Central memory CD8-positive, alpha-beta T cell (primary cell): ENCODE results near the gene LBHD2.

Source experiments
- ATAC-seq: fragments of 150-1000 bp; cut with Tn5 transposase; replicated peaks from 2 replicates; pipeline ENCODE4 v1.10.0; 2022; ENCODE audit warnings: mild to moderate bottlenecking, moderate FRiP score, moderate number of reproducible peaks; ENCODE audit not compliant: poor library complexity, severe bottlenecking; ENCODE audit errors: extremely low read depth
- DNase-seq, 2 donors: peaks; one replicate each; pipeline ENCODE4 v3.0.0; 2021; ENCODE audit warnings: low spot score in 2 of 2
- H3K27ac Mint-ChIP-seq: one replicate; pipeline ENCODE4 v1.8.0; 2022; ENCODE audit warnings: low read depth, mild to moderate bottlenecking, moderate library complexity, mixed read lengths
- H3K27me3 Mint-ChIP-seq: one replicate; pipeline ENCODE4 v1.8.0; 2022; ENCODE audit warnings: mixed read lengths
- H3K36me3 Mint-ChIP-seq: one replicate; pipeline ENCODE4 v1.8.0; 2022; ENCODE audit warnings: mild to moderate bottlenecking, moderate library complexity, mixed read lengths; ENCODE audit not compliant: insufficient read depth
- H3K4me1 Mint-ChIP-seq: one replicate; pipeline ENCODE4 v1.8.0; 2022; ENCODE audit warnings: mixed read lengths
- H3K4me3 Mint-ChIP-seq: one replicate; pipeline ENCODE4 v1.8.0; 2022; ENCODE audit warnings: mild to moderate bottlenecking, moderate library complexity, mixed read lengths
- H3K9me3 Mint-ChIP-seq: one replicate; pipeline ENCODE4 v1.8.0; 2022; ENCODE audit warnings: mixed read lengths

Gene LBHD2

DNA sequence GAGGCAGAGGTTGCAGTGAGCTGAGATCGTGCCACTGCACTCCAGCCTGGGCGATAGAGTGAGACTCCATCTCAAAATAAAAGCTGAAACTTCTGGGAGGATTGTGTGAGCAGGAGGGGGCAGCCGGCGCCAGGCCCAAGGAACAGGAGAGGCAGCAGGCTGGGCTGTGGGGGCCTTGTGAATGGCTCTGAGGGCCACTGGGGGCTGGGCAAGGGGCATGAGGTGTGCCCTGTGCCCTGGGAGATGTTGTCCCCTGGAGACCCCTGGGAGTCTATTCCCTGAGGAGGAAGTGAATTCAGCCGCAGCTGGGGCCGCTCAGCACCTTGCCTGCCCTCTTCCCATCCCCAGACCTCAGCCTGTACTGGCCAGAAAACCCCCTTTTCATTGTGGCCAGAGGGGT lies 4.9 kb downstream of the LBHD2 start:
- peaks cover 10% of the 10 kb centered on the region for H3K27me3 Mint-ChIP-seq
- no peak overlapping the region for H3K4me3 Mint-ChIP-seq
- no peaks in the 10 kb centered on the region for H3K9me3 Mint-ChIP-seq
- ATAC-seq (no peak), DNase-seq (no peak)
- H3K4me1 Mint-ChIP-seq, result no peaks in the 10 kb centered on the region
- H3K36me3 Mint-ChIP-seq, result no peaks in the 10 kb centered on the region
- no peak overlapping the region for H3K27ac Mint-ChIP-seq

DNA sequence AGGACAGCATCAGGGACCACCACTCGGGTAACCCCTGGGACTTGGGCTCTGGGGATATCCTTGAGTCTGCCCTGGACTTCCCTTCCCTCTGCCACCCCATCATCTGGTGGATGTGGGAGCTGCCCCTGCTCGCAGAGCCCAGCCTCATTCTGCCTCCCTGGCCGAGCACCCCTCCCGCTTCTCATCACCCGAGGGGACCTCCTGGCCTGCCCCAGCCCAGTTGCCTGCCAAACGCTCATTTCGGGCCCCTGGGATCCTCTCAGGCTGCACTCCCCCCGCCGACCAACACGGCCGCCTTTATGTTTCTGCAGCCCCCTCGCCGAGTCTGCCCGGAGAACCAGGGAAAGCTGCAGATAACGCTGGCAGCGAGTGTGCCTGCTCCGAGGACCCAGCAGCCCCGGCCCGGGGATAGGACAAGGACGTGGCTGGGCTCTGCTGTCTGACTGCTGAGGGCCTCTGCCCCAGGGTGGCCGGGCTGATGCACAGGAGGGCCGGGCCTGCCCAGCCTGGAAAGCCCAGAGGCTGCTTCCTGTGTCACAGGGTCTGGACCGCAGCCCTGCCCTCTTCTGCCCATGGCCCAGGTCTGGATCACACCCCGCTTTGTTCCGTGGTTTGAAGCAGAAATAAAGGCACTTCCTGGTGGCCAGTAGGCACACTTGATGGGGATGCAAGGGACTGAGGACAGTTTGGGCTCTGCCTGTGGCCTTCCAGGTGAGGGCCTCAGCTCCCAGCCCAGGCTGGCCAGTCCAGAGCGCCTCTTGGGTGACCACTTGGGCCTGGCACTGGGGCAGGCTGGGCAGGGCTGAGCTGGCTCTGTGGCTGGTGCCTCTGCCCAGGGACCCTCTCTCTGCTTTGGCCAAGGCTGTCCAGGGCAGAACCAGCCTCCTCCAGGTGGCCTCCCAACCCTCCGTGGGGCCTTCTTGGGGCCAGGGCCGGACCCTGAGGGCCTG lies 5.7 kb downstream of the LBHD2 start:
- DNase-seq, result no peak
- Mint-ChIP-seq H3K4me1 (no peaks in the 10 kb centered on the region), H3K36me3 (no peaks in the 10 kb centered on the region), H3K27me3 (peaks cover 10% of the 10 kb centered on the region), H3K27ac (no peak overlapping the region), H3K9me3 (no peaks in the 10 kb centered on the region), H3K4me3 (no peak overlapping the region)
- ATAC-seq, result no peak

DNA sequence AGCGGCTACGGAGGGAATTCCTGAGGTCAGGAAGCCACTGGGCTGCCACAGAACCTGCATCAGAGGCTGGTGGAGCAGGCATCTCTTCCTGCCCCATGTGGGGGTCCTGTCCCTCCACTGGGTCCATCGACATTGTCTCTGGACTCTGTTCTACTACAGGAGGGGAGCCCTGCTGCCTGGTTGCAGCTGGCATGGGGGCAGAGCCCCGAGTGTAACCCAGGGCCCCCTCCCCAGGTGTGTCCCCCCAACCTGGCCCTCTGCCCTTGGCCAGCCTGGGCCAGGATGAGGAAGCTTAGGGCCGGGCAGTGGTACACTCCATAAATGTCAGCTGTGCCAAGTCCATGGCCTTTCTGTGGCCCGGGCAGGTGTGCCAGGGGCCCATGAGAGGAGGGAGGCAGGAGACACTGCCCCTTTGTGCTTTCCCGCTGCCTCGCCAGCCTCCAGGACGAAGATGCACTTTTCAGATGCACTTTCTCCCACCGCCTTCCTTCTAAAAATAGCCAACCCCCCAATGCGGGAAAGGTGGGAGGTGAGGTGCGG lies 6.5 kb downstream of the LBHD2 start:
- no peak overlapping the region for H3K27ac Mint-ChIP-seq
- H3K27me3 Mint-ChIP-seq, result peaks cover 10% of the 10 kb centered on the region
- H3K4me1 Mint-ChIP-seq, result no peaks in the 10 kb centered on the region
- ATAC-seq, result no peak
- no peaks in the 10 kb centered on the region for H3K9me3 Mint-ChIP-seq
- H3K36me3 Mint-ChIP-seq, result no peaks in the 10 kb centered on the region
- H3K4me3 Mint-ChIP-seq, result peak overlapping the region; percentile 54
- no peak for DNase-seq

DNA sequence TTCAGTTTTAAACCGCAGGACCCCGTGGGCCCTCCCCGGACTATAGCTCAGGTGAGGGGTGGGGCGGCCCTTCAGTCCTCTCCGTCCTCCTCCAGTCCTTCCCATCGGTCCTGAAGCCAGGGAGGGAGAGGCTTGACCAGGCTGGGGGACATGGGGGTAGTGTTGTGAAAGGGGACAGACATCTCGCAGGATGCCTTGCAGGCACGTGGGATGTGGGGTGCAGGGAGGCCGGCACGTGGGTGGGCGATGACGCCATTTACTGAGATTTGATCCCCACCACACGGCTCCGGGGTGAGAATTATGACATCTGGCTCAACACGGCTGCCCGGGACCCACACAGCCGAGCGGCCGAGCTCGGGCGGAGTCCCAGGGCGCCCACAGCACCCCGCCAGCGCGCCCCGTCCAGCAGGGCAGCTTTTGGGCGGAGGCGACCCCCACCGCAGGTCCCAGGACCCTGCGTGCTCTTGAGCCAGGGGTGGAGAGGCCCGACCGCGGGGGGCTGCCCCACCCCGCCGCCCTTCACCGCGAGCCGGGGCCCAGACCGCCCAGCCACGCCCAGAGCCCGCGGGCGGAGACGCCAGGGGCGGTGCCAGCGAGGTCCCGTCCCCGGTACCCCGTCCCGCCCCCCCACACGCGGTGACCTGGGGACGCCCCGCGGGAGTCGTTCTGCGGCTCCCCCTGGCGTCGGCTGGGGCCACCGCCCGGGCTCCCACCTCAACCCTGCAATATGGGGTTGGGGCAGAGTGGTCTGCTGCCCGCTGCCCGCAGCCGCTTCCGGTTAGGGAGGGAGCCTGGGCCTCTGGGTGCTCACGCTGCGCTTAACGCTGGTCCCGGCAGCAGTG lies 7.3 kb downstream of the LBHD2 start:
- peaks cover 11% of the 10 kb centered on the region for H3K27me3 Mint-ChIP-seq
- H3K4me1 Mint-ChIP-seq, result no peaks in the 10 kb centered on the region
- H3K27ac Mint-ChIP-seq, result no peak overlapping the region
- no peaks in the 10 kb centered on the region for H3K36me3 Mint-ChIP-seq
- ATAC-seq (peak; percentile 88), DNase-seq (peak; percentile 51)
- peak overlapping the region; percentile 54 for H3K4me3 Mint-ChIP-seq
- H3K9me3 Mint-ChIP-seq, result no peaks in the 10 kb centered on the region

DNA sequence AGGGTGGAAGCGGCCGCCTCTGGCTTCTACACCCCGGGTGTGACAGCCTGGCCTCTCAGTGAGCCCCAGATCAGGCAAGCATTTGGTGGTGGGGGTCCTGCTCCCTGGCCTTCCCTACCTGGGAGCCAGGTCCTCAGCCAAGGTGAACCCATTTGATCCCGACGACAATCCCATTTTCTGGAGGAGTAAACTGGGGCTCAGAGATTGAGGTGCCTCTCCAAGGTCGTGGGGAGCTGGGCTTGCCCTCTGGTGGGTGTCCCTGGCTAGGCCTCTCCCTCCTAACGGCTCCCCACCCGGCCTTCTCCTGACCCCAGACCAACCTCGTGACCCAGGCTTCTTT lies 7.8 kb downstream of the LBHD2 start:
- no peaks in the 10 kb centered on the region for H3K9me3 Mint-ChIP-seq
- H3K27me3 Mint-ChIP-seq, result peaks cover 12% of the 10 kb centered on the region
- peak overlapping the region; percentile 44 for H3K4me3 Mint-ChIP-seq
- H3K36me3 Mint-ChIP-seq, result no peaks in the 10 kb centered on the region
- no peak for ATAC-seq
- no peaks in the 10 kb centered on the region for H3K4me1 Mint-ChIP-seq
- DNase-seq, result no peak
- H3K27ac Mint-ChIP-seq, result no peak overlapping the region

DNA sequence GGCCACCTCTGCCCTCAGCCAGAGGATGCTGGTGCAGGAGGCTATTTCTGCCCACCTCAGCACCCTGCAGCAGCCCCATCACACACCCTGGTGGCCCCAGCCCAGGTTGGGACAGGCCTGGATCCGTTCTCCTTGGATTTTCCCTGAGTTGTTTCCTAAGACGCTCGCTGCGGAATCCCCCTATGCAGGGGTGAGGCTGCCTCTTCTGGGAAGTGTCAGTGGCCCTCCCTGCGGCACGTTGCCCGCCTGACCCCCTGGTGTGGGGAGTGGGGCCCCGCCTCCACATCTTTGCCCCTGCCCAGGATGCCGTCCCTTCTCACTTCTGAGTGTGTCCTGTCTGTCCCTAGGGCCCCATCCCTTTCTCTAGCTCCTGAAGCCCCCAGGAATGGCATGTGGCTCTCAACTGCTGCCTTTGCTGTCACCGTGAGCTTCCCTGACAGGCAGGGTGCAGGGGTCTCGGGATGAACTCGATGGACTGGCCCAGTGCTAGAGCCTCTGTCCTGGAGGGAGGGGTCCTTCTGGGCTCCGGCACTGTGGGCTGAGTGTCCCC lies 9.9 kb downstream of the LBHD2 start:
- peaks cover 19% of the 10 kb centered on the region for H3K27me3 Mint-ChIP-seq
- ATAC-seq (no peak), DNase-seq (no peak)
- no peaks in the 10 kb centered on the region for H3K36me3 Mint-ChIP-seq
- H3K27ac Mint-ChIP-seq, result no peak overlapping the region
- H3K4me1 Mint-ChIP-seq, result no peaks in the 10 kb centered on the region
- no peaks in the 10 kb centered on the region for H3K9me3 Mint-ChIP-seq
- H3K4me3 Mint-ChIP-seq, result no peak overlapping the region

DNA sequence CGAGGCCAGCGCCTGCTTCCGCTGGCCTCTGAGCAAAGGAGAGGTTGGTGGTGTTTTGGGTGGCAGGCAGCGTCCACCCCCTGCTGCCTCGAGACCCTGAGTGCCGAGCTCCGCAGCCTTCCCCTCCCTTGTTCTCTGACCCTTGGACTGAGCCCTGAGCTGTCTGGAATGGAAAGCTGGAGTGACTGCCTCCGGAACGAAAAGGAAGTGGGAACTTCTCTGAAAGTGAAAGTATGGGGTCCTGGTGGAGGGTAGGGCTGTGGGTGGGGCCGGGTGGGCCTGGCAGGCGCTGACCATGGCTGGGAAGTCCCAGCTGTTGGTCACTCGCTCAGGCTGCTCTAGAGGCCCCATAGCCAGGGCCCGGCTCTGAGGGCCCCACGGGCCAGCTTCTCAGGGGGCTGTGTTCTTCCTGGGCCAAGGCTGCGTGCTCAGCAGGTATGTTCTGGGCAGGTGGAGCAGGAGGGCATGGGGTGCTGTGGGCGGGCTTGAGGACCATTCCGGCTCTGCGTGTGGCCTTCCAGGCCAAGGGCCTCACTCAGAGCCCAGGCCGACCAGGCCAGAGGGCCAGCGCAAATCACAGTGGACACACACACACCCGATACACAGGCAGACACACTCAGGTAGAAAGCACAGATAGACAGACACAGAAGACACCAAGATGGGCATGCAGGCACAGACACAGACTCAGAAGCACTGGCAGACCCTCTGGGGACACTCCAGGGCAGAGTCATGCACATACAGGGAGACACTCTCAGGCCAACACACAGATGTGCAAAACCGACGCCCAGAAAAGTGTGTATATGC lies 10.6 kb downstream of the LBHD2 start, which contains the start of gene EXOC3L4:
TSS of gene EXOC3L4 (plus strand) at position 320 of the 804 bp plus-strand sequence. CDS start 5,495 bp downstream, outside the sequence.
- Mint-ChIP-seq H3K36me3 (no peaks in the 10 kb centered on the region), H3K27me3 (peaks cover 19% of the 10 kb centered on the region), H3K4me1 (no peaks in the 10 kb centered on the region), H3K9me3 (no peaks in the 10 kb centered on the region), H3K4me3 (no peak within 1 kb of the TSS), H3K27ac (no peak within 1 kb of the TSS)
- DNase-seq (no peak), ATAC-seq (no peak)

DNA sequence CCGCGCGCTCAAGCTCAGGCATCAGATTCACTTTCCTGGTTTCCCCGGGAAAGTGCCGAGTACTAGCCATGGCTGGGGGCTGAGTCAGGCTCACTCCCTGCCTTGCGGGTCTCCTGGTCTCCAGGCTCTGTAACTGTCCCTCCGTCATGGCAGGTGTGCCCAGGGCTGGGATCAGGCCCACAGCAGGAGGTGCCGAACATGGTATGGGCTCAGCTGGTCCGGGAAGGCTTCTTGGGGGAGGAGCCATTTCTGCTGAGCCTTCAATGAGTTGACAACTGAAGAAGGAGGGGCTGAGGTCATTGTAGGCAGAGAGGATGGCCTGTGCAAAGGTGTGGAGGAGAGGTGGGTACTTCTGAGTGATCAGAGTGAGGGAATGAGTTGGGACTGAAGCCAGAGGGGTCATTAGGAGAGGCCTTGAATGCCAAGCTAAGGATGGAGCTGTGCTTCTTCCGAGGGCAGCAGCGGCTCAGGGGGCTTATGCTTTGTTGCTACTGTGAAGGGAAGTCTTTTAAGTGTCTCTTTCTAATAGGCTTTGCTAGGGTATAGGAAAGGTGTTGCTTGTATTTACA lies 11.3 kb downstream of the LBHD2 start:
- Mint-ChIP-seq H3K4me1 (no peaks in the 10 kb centered on the region), H3K36me3 (no peaks in the 10 kb centered on the region), H3K27ac (no peak overlapping the region), H3K4me3 (no peak overlapping the region), H3K9me3 (no peaks in the 10 kb centered on the region), H3K27me3 (peaks cover 19% of the 10 kb centered on the region)
- ATAC-seq, result no peak
- DNase-seq, result no peak

DNA sequence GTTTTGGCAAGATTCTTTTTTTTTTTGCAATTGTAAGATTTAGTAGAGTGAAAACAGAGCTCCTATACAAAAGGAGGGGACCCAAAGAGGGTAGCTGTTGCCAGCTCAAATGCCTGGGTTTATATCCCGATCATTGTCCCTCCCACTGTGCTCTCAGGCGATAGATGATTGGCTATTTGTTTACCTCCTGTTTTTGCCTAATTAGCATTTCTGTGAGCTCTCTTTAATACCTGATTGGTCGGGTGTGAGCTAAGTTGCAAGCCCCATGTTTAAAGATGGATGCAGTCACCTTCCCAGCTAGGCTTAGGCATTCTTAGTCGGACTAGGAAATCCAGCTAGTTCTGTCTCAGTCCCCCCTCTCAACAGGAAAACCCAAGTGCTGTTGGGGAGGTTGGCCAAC lies 12.4 kb downstream of the LBHD2 start:
- ATAC-seq, result no peak

DNA sequence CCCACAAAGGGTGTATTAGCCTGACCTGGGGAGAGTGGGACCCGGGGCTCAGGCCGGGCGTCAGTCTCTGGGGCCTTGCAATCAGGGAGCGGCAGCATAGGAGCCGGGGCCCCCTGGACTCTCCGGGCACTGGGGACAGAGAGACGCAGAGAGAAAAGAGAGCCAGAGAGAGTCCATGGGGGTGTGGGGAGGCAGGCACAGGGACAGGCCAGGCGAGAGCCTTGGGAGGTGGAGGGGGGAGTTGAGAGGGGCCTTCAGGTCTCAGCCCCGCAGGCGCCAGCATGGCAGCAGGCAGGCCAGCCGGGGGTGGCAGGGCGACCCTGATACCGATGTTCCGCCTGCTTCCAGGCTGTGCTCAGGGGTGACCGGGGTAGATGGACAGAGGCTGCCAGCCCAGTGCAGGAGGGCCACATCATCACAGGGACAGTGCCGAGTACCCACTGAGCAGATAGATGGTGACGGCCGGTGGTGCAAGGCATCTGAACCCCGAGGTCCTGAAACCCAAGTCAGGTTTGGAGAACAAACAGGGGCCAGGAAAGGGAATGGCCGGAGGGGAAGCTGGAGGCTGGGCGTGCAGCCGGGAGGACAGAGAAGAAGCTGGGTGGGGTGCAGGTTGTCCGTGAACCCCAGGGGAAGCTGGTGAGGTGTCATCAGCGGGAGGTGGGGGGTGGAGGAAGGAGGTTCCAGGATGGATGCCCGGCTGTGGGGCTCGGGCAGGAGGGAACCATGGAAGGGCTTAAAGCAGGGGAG lies 13.4 kb downstream of the LBHD2 start:
- no peak for DNase-seq
- Mint-ChIP-seq H3K36me3 (no peaks in the 10 kb centered on the region), H3K9me3 (no peaks in the 10 kb centered on the region), H3K4me3 (no peak overlapping the region), H3K4me1 (no peaks in the 10 kb centered on the region), H3K27ac (no peak overlapping the region), H3K27me3 (peaks cover 30% of the 10 kb centered on the region)
- ATAC-seq, result no peak

More for the DNA sequence above, 12.4 kb downstream of the LBHD2 start:
- H3K9me3 Mint-ChIP-seq, result no peaks in the 10 kb centered on the region
- peaks cover 25% of the 10 kb centered on the region for H3K27me3 Mint-ChIP-seq
- no peak overlapping the region for H3K27ac Mint-ChIP-seq
- H3K4me1 Mint-ChIP-seq, result no peaks in the 10 kb centered on the region
- H3K36me3 Mint-ChIP-seq, result no peaks in the 10 kb centered on the region
- H3K4me3 Mint-ChIP-seq, result no peak overlapping the region
- DNase-seq, result no peak
